H1 (cell line): ENCODE measurements around the gene ATP10D. TPM values are rescaled to one million over a fixed set of nuclear protein-coding genes. Genes with fewer than 3 reads are reported as not detected.

Experiments
- CTCF ChIA-PET: fragments of 300-600 bp; sonication (Branson Sonifier 250); formaldehyde crosslinking; loops from one replicate; lab custom pipeline; 2021; ENCODE audit not compliant: partially characterized antibody; lab: Charles Lee
- POLR2A ChIA-PET: fragments of 300-600 bp; sonication (Branson Sonifier 250); formaldehyde crosslinking; loops from one replicate; lab custom pipeline; 2021; ENCODE audit warnings: inconsistent platforms; ENCODE audit not compliant: partially characterized antibody; lab: Charles Lee
- DNase-seq, 2 experiments: peaks; one replicate each; pipeline versions ENCODE4 v3.0.0 to v3.0.0-alpha.2; 2010 to 2022; ENCODE audit warnings: low spot score in 2 of 2, low read depth in 1 of 2, mixed read lengths in 1 of 2
- FAIRE-seq: peaks from 2 replicates; lab custom pipeline; 2011; peaks lifted over from hg19 to GRCh38; lab: Jason Lieb, UNC
- H2AFZ ChIP-seq: 2 replicates; pipeline ENCODE4 v1.8.1; 2012; ENCODE audit warnings: low read length, inconsistent platforms
- H2AK5ac ChIP-seq: 2 replicates; pipeline ENCODE4 v1.6.1; 2013; ENCODE audit warnings: low read depth, low read length
- H2BK120ac ChIP-seq: replicated peaks from 2 replicates; pipeline ENCODE3; 2013; ENCODE audit warnings: low read depth, low read length, inconsistent platforms
- H2BK12ac ChIP-seq: 2 replicates; pipeline ENCODE4 v1.6.1; 2013; ENCODE audit warnings: low read depth, low read length
- H2BK15ac ChIP-seq: 2 replicates; pipeline ENCODE4 v1.6.1; 2013; ENCODE audit warnings: low read length
- H2BK20ac ChIP-seq: 2 replicates; pipeline ENCODE4 v1.6.1; 2013; ENCODE audit warnings: low read length
- H2BK5ac ChIP-seq: 2 replicates; pipeline ENCODE4 v1.6.1; 2013; ENCODE audit warnings: low read depth, low read length
- H3K14ac ChIP-seq: 2 replicates; pipeline ENCODE4 v1.6.1; 2013; ENCODE audit warnings: inconsistent platforms; ENCODE audit not compliant: insufficient read length
- H3K18ac ChIP-seq: 2 replicates; pipeline ENCODE4 v1.6.1; 2013; ENCODE audit warnings: low read length; ENCODE audit errors: extremely low read depth
- H3K23ac ChIP-seq: 2 replicates; pipeline ENCODE4 v1.6.1; 2013; ENCODE audit warnings: inconsistent platforms; ENCODE audit not compliant: insufficient read length
- H3K23me2 ChIP-seq: 2 replicates; pipeline ENCODE4 v1.6.1; 2013; ENCODE audit warnings: low read depth, low read length
- H3K27ac ChIP-seq: 2 replicates; pipeline ENCODE4 v1.6.1; 2011; ENCODE audit warnings: low read depth, low read length, inconsistent platforms
- H3K27me3 ChIP-seq, 4 experiments: replicated peaks in 1 of 4; 1 replicate in 1 of 4; 2 replicates in 3 of 4; pipeline versions ENCODE4 v1.6.1 to v1.8.1; 2011 to 2013; ENCODE audit warnings: low read length in 3 of 4, mild to moderate bottlenecking in 3 of 4, inconsistent platforms in 2 of 4, mixed read lengths in 2 of 4, moderate library complexity in 1 of 4; ENCODE audit not compliant: control insufficient read depth in 3 of 4, insufficient read depth in 3 of 4; ENCODE audit errors: extremely low read depth in 1 of 4
- H3K36me3 ChIP-seq, 4 experiments: 2 replicates each; pipeline versions ENCODE4 v1.6.1 to v1.8.1; 2011 to 2013; ENCODE audit warnings: mild to moderate bottlenecking in 4 of 4, low read length in 3 of 4, moderate library complexity in 2 of 4, control low read depth in 1 of 4, inconsistent platforms in 1 of 4; ENCODE audit not compliant: insufficient read depth in 4 of 4, control insufficient read depth in 2 of 4
- H3K4ac ChIP-seq: replicated peaks from 2 replicates; pipeline ENCODE3; 2013; ENCODE audit warnings: low read length, low read depth, mixed read lengths, inconsistent platforms; ENCODE audit not compliant: insufficient read length
- H3K4me1 ChIP-seq, 4 experiments: replicated peaks in 1 of 4; 1 replicate in 1 of 4; 2 replicates in 3 of 4; pipeline versions ENCODE4 v1.6.1 to v1.8.1; 2011 to 2013; ENCODE audit warnings: low read length in 3 of 4, inconsistent platforms in 2 of 4, mixed read lengths in 1 of 4; ENCODE audit not compliant: insufficient read depth in 4 of 4, control insufficient read depth in 3 of 4
- H3K4me2 ChIP-seq, 2 experiments: 2 replicates each; pipeline versions ENCODE4 v1.6.1 to v1.8.1; 2011 to 2013; ENCODE audit warnings: low read depth in 2 of 2, low read length in 2 of 2, control low read depth in 1 of 2, inconsistent platforms in 1 of 2, mild to moderate bottlenecking in 1 of 2; ENCODE audit not compliant: insufficient read depth in 1 of 2
- H3K4me3 ChIP-seq, 4 experiments: fragments of 200-600, 300-600 bp in 1 of 4; sonication (generic), shearing (Covaris generic), sonication (Bioruptor Twin) in 1 of 4; 2 replicates each; pipeline versions ENCODE4 v1.5.1 to v1.8.1; 2011 to 2016; ENCODE audit warnings: low read length in 4 of 4, low read depth in 3 of 4, control low read depth in 2 of 4, inconsistent platforms in 2 of 4, mild to moderate bottlenecking in 2 of 4, mixed read lengths in 1 of 4, moderate library complexity in 1 of 4; ENCODE audit not compliant: insufficient read depth in 2 of 4; ENCODE audit errors: extremely low read depth in 1 of 4
- H3K56ac ChIP-seq: replicated peaks from 2 replicates; pipeline ENCODE3; 2013; ENCODE audit warnings: low read depth, mild to moderate bottlenecking, mixed read lengths, low read length, inconsistent platforms; ENCODE audit not compliant: insufficient read length
- H3K79me1 ChIP-seq: 2 replicates; pipeline ENCODE4 v1.6.1; 2013; ENCODE audit warnings: low read depth, low read length, control low read depth
- H3K79me2 ChIP-seq, 2 experiments: 2 replicates each; pipeline versions ENCODE4 v1.6.1 to v1.8.1; 2012 to 2013; ENCODE audit warnings: low read length in 2 of 2, mild to moderate bottlenecking in 2 of 2, inconsistent platforms in 1 of 2; ENCODE audit not compliant: insufficient read depth in 2 of 2, control insufficient read depth in 1 of 2
- H3K9ac ChIP-seq, 4 experiments: replicated peaks in 1 of 4; 1 replicate in 1 of 4; 2 replicates in 3 of 4; pipeline versions ENCODE4 v1.6.1 to v1.8.1; 2011 to 2013; ENCODE audit warnings: low read depth in 3 of 4, low read length in 3 of 4, control low read depth in 2 of 4, mild to moderate bottlenecking in 2 of 4, moderate library complexity in 2 of 4, inconsistent platforms in 1 of 4; ENCODE audit errors: extremely low read depth in 1 of 4
- H3K9me3 ChIP-seq, 2 experiments: 2 replicates each; pipeline versions ENCODE4 v1.6.1 to v1.8.1; 2012 to 2013; ENCODE audit warnings: mild to moderate bottlenecking in 2 of 2, moderate library complexity in 2 of 2, control low read depth in 1 of 2, inconsistent platforms in 1 of 2, low read depth in 1 of 2, low read length in 1 of 2, mixed read lengths in 1 of 2; ENCODE audit not compliant: insufficient read depth in 2 of 2
- H4K20me1 ChIP-seq, 2 experiments: replicated peaks in 1 of 2; 2 replicates each; pipeline versions ENCODE3 to v1.8.1; 2011 to 2013; ENCODE audit warnings: inconsistent platforms in 2 of 2, low read length in 2 of 2, mild to moderate bottlenecking in 1 of 2; ENCODE audit not compliant: insufficient read depth in 2 of 2, control insufficient read depth in 1 of 2
- H4K5ac ChIP-seq: 2 replicates; pipeline ENCODE4 v1.6.1; 2013; ENCODE audit warnings: low read length, low read depth, mixed read lengths, inconsistent platforms; ENCODE audit not compliant: insufficient read length
- H4K8ac ChIP-seq: 2 replicates; pipeline ENCODE4 v1.8.0; 2013; ENCODE audit warnings: mild to moderate bottlenecking, moderate library complexity, low read length, inconsistent platforms; ENCODE audit not compliant: insufficient read depth; ENCODE audit errors: extremely low read depth
- H4K91ac ChIP-seq: replicated peaks from 2 replicates; pipeline ENCODE3; 2013; ENCODE audit warnings: low read length, mixed read lengths, inconsistent platforms; ENCODE audit not compliant: insufficient read length
- ATF2 ChIP-seq: IDR thresholded peaks from 2 replicates; pipeline ENCODE4 v1.6.1; 2012; ENCODE audit warnings: low read length, inconsistent platforms
- FOSL1 ChIP-seq: IDR thresholded peaks from 2 replicates; pipeline ENCODE4 v1.6.1; 2011; ENCODE audit warnings: mild to moderate bottlenecking, low read depth, low read length, moderate library complexity; ENCODE audit not compliant: insufficient read depth
- KDM4A ChIP-seq: IDR thresholded peaks from one replicate; pipeline ENCODE4 v1.7.1; 2012; ENCODE audit warnings: low read depth, mild to moderate bottlenecking, moderate library complexity, low read length, inconsistent platforms; ENCODE audit not compliant: severe bottlenecking
- RAD21 ChIP-seq, 2 experiments: IDR thresholded peaks in 1 of 2; conservative IDR thresholded peaks in 1 of 2; 2 replicates each; pipeline ENCODE4 v1.6.1; 2011; ENCODE audit warnings: low read depth in 2 of 2, low read length in 2 of 2, improper control_type of control experiment in 1 of 2, inconsistent platforms in 1 of 2, mild to moderate bottlenecking in 1 of 2, moderate library complexity in 1 of 2
- RBBP5 ChIP-seq: IDR thresholded peaks from 2 replicates; pipeline ENCODE4 v1.7.1; 2012; ENCODE audit warnings: low read depth, mild to moderate bottlenecking, inconsistent platforms, low read length, moderate library complexity, borderline replicate concordance
- SAP30 ChIP-seq: fragments of 300-600 bp; sonication (generic); IDR thresholded peaks from 2 replicates; pipeline ENCODE4 v1.7.1; 2012; ENCODE audit warnings: low read length, moderate library complexity, mild to moderate bottlenecking, inconsistent platforms; ENCODE audit not compliant: insufficient read depth, insufficient replicate concordance
- SIX5 ChIP-seq: IDR thresholded peaks from 2 replicates; pipeline ENCODE4 v1.6.1; 2011; ENCODE audit warnings: mild to moderate bottlenecking, low read depth, low read length
- SP1 ChIP-seq: IDR thresholded peaks from 2 replicates; pipeline ENCODE4 v1.6.1; 2011; ENCODE audit warnings: low read depth, low read length
- TAF1 ChIP-seq: IDR thresholded peaks from 2 replicates; pipeline ENCODE4 v1.6.1; 2011; ENCODE audit warnings: mild to moderate bottlenecking, low read depth, low read length
- WGBS, 2 experiments: shearing (Covaris generic) in 1 of 2; methylation state at CpG; one replicate each; pipeline versions ENCODE4 v1.1.6 to v1.1.7; 2013 to 2015; ENCODE audit warnings: low lambda C conversion rate in 2 of 2, mixed read lengths in 2 of 2, inconsistent platforms in 1 of 2, low coverage in 1 of 2, missing lambda C conversion rate in 1 of 2; ENCODE audit not compliant: insufficient replicate concordance in 2 of 2, insufficient coverage in 1 of 2, insufficient read length in 1 of 2; ENCODE audit errors: extremely low coverage in 1 of 2, missing lambda C conversion rate in 1 of 2; 5-methylcytosine and 5-hydroxymethylcytosine counted together
- polyA plus RNA-seq, 7 experiments: library from polyadenylated mRNA; depleted of rRNA in 3 of 7; stranded (reverse) in 5 of 7; unstranded in 2 of 7; fragments of >200 nt in 5 of 7; fragments of 200-250 nt in 2 of 7; gene quantifications; 1 replicate in 5 of 7; 2 replicates in 1 of 7; 4 replicates in 1 of 7; pipeline versions ENCODE4 v1.2.1 to v1.2.3, GENCODE V29; 2011 to 2013; ENCODE audit warnings: missing spikeins in 2 of 7, mixed read lengths in 2 of 7
- total RNA-seq: library from RNA; stranded (reverse); fragmentation: NEBNext Ultra II Directional; extraction: Animal tissue kit (Norgen Biotek cat#: 25700); gene quantifications from 2 replicates; pipeline ENCODE4 v1.2.1, GENCODE V29; 2021
- TF ChIP-seq, protein P1 (sequence below): IDR thresholded peaks from 2 replicates; pipeline ENCODE4 v1.6.1; 2011; ENCODE audit warnings: low read length, improper control_type of control experiment

The ATP10D gene
- total and polyA plus RNA-seq, 2 of the 8 experiments (the other 6 are each of a cell fraction or from before 2014, with no cell fraction given): 2.9 to 5.9 TPM

- Histone ChIP-seq H3K23ac (no peak overlapping the region), H3K27ac (no peak overlapping the region), H3K4me2 (no peak overlapping the region), H3K9ac (no peak overlapping the region), H3K36me3 (no peaks in the 10 kb centered on the region), H3K4me1 (peaks cover 0 to 7% (median 0%) of the 10 kb centered on the region in 4 experiments; a peak in 3 of 7 replicates), H3K56ac (no peak overlapping the region), H4K5ac (no peak overlapping the region), H3K4ac (no peak overlapping the region), H3K27me3 (no peaks in the 10 kb centered on the region), H2AK5ac (no peak overlapping the region), H2BK5ac (no peak overlapping the region), H3K9me3 (no peaks in the 10 kb centered on the region), H3K79me2 (no peaks in the 10 kb centered on the region), H2AFZ (no peak overlapping the region), H3K79me1 (no peaks in the 10 kb centered on the region), H2BK20ac (no peak overlapping the region), H2BK12ac (no peak overlapping the region), H4K8ac (no peak overlapping the region), H3K23me2 (no peaks in the 10 kb centered on the region; the same call in 1 of the 2 replicates), H4K91ac (no peak overlapping the region), H3K4me3 (no peak overlapping the region), H4K20me1 (no peaks in the 10 kb centered on the region), H3K18ac (no peak overlapping the region), H2BK120ac (no peak overlapping the region), H3K14ac (no peak overlapping the region), H2BK15ac (no peak overlapping the region)
- no peak for FAIRE-seq
- 95% methylated on average over 5 of the region's 5 CpGs; no CpG with 5 or more reads in 1 of the 2 experiments for WGBS, 2 experiments
- no peak for DNase-seq
- ChIA-PET POLR2A (no interaction called here), CTCF (no interaction called here)
- no peak for TF ChIP-seq KDM4A
- TF ChIP-seq SIX5: no peak
- TF ChIP-seq FOSL1: no peak
- TF ChIP-seq RBBP5: no peak
- no peak for TF ChIP-seq SAP30
- no peak for TF ChIP-seq ATF2
- no peak for TF ChIP-seq TAF1
- TF ChIP-seq RAD21 (IDR thresholded peaks at IDR 0.05 in 1 of 2, conservative IDR thresholded peaks at IDR 0.05 in 1 of 2; ENCODE audit: low read depth in 2 of 2, low read length in 2 of 2): no peak
- no peak for TF ChIP-seq SP1
- TF ChIP-seq, protein P1, sequence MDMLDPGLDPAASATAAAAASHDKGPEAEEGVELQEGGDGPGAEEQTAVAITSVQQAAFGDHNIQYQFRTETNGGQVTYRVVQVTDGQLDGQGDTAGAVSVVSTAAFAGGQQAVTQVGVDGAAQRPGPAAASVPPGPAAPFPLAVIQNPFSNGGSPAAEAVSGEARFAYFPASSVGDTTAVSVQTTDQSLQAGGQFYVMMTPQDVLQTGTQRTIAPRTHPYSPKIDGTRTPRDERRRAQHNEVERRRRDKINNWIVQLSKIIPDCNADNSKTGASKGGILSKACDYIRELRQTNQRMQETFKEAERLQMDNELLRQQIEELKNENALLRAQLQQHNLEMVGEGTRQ: no peak
Measured at GRCh38 chr4:47535567-47536147, 50.6 kb downstream of the ATP10D start.
